NCI-H460 (cell line): ENCODE results near the gene TSEN15. TPM values are rescaled to one million over a fixed set of nuclear protein-coding genes. Genes with fewer than 3 reads are reported as not detected.

ENCODE experiments used
- DNase-seq: peaks from one replicate; pipeline ENCODE4 v3.0.0-alpha.2; 2016; ENCODE audit warnings: low read depth; ENCODE audit errors: extremely low read depth
- total RNA-seq: library from RNA; depleted of rRNA; stranded (reverse); fragments of >200 nt; shearing (Covaris generic); gene quantifications from 2 replicates; pipeline ENCODE4 v1.2.3, GENCODE V29; 2014

Gene TSEN15
- total RNA-seq, 1 experiment from 2014 or later = 146 TPM

GRCh38 chr1:184050636-184051035 lies 894 bp upstream of the TSEN15 start:
- DNase-seq = no peak

- DNase-seq = no peak
Observed at GRCh38 chr1:184051138-184051484, 419 bp upstream of the TSEN15 start.

- DNase-seq = no peak
Observed at GRCh38 chr1:184052194-184052559, 647 bp downstream of the TSEN15 start.

GRCh38 chr1:184052750-184053149 lies 1.2 kb downstream of the TSEN15 start:
- no peak for DNase-seq

- DNase-seq = no peak
Observed at GRCh38 chr1:184053881-184054280, 2.4 kb downstream of the TSEN15 start.

- no peak for DNase-seq
Observed at GRCh38 chr1:184056921-184057555, 5.5 kb downstream of the TSEN15 start.

GRCh38 chr1:184059887-184060286 lies 8.4 kb downstream of the TSEN15 start:
- DNase-seq = no peak

- DNase-seq = no peak
Observed at GRCh38 chr1:184060316-184060715, 8.8 kb downstream of the TSEN15 start.

GRCh38 chr1:184061396-184062003 lies 10.0 kb downstream of the TSEN15 start:
- DNase-seq = no peak

GRCh38 chr1:184062640-184063286 lies 11.2 kb downstream of the TSEN15 start:
- no peak for DNase-seq

GRCh38 chr1:184065559-184065958 lies 14.0 kb downstream of the TSEN15 start:
- DNase-seq = no peak

GRCh38 chr1:184068354-184068753 lies 16.8 kb downstream of the TSEN15 start:
- no peak for DNase-seq

- no peak for DNase-seq
Observed at GRCh38 chr1:184069675-184070074, 18.1 kb downstream of the TSEN15 start.

GRCh38 chr1:184072376-184072775 lies 20.8 kb downstream of the TSEN15 start:
- no peak for DNase-seq

GRCh38 chr1:184074383-184074782 lies 22.9 kb downstream of the TSEN15 start:
- no peak for DNase-seq

- peak; percentile 63 for DNase-seq
Observed at GRCh38 chr1:184075055-184076029, 23.8 kb downstream of the TSEN15 start.

GRCh38 chr1:184078564-184079249 lies 27.2 kb downstream of the TSEN15 start:
- DNase-seq = no peak

GRCh38 chr1:184080309-184080708 lies 28.8 kb downstream of the TSEN15 start:
- no peak for DNase-seq

GRCh38 chr1:184082541-184083415 lies 31.2 kb downstream of the TSEN15 start:
- DNase-seq = no peak

GRCh38 chr1:184085667-184086066 lies 34.1 kb downstream of the TSEN15 start:
- no peak for DNase-seq
